Measurements from ENCODE around the gene HNRNPA2B1. TPM values are rescaled to one million over a fixed set of nuclear protein-coding genes. Genes with fewer than 3 reads are reported as not detected.

The HNRNPA2B1 gene
- total and polyA plus RNA-seq, 2 donors, result 186 to 496 TPM

- no peaks in the 10 kb centered on the region for H3K4me1 ChIP-seq (ENCODE audit: insufficient read depth)
- WGBS, result 85% methylated on average over 13 of the region's 13 CpGs
- no peak overlapping the region for H3K27ac ChIP-seq (ENCODE audit: low read depth)
- no peak for DNase-seq (ENCODE audit: extremely low spot score)
- H3K4me3 ChIP-seq (ENCODE audit: low read depth, low read length), result no peak overlapping the region
- no peaks in the 10 kb centered on the region for H3K36me3 ChIP-seq (ENCODE audit: insufficient read depth)
Measured at GRCh38 chr7:26144184-26145080, 56.1 kb downstream of the HNRNPA2B1 start.

DNA sequence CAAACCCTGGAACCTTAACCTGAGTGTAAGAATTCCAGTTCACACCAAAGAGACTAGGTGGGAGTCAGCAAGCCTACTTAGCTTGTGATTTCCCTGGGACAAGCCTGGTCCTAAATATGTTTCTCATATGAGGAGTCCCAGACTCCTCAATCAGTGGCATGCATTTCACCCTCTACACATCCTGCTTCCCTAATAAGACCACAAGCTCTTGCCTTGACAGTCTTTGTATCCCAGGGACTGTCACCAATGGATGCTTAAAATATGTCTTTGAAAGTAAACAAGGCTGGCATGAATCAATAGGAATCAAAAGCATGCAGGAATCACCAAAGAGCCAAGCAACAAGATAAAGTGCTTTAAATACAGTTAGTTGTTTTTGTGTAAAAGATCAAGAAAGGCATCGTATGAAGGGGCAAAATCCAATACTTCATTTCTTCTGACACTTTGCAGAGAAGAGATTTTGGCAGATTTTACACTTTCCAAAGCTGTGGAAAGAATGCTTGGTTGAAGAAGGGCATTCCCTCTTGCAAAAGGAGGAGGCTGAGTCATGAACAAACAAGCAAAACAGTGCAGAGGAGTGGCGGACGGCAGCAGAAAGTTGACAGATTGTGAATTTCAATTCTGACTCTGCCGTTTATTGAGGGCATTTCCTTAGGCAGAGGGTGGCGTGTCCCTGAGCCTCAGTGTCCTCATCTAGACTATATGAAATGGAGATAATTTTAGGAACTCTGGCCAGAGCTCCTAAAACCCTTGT lies 57.1 kb downstream of the HNRNPA2B1 start:
- no peaks in the 10 kb centered on the region for H3K36me3 ChIP-seq (ENCODE audit: insufficient read depth)
- no peak overlapping the region for H3K4me3 ChIP-seq (ENCODE audit: low read depth, low read length)
- no peaks in the 10 kb centered on the region for H3K4me1 ChIP-seq (ENCODE audit: insufficient read depth)
- WGBS, result 38% methylated on average over 5 of the region's 5 CpGs
- no peak for DNase-seq (ENCODE audit: extremely low spot score)
- H3K27ac ChIP-seq (ENCODE audit: low read depth), result no peak overlapping the region

DNA sequence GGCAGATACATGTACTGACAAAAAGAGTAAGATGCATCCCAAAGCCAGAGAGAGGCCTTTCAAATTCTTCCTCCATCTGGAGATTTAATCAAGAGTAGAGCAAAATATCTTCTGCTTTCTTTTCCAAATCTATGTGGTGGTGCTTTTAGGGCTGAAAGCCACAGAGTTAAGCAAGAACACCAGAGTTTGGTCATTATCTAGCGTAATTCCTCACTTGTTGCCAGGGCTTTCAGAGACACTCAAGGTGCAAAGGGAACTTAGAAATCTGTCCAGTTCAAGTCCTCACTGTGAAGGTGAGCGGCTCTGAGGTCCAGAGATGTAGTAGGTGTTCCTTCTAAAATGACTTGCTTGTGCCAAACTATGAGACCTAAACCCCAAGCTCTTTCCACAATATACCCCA lies 59.5 kb downstream of the HNRNPA2B1 start:
- H3K4me3 ChIP-seq (ENCODE audit: low read depth, low read length), result no peak overlapping the region
- no peak for DNase-seq (ENCODE audit: extremely low spot score)
- no peaks in the 10 kb centered on the region for H3K36me3 ChIP-seq (ENCODE audit: insufficient read depth)
- no peaks in the 10 kb centered on the region for H3K4me1 ChIP-seq (ENCODE audit: insufficient read depth)
- 95% methylated on average over 2 of the region's 2 CpGs for WGBS
- H3K27ac ChIP-seq (ENCODE audit: low read depth), result no peak overlapping the region

DNA sequence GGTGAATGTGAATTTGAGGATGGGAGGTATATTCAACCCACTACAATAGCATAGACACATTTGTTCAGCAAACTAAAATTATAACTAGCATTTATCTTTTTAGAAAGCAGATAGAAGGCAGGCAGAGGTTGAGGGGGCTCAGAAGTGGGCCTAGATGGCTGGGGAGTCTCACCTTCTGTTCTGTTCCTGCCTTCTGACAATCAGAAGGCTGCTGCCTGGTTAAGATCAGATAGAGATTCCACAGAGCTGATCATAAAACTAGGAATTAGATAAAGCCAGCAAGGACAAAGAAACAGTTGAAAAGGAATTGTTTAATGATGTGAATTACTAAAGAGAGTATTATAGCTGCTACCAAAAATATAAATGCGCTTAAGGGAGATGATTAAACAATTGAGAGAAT lies 60.2 kb downstream of the HNRNPA2B1 start:
- no peaks in the 10 kb centered on the region for H3K36me3 ChIP-seq (ENCODE audit: insufficient read depth)
- 93% methylated on average over 1 of the region's 1 CpG for WGBS

More for the DNA sequence above, 60.2 kb downstream of the HNRNPA2B1 start:
- no peaks in the 10 kb centered on the region for H3K4me1 ChIP-seq (ENCODE audit: insufficient read depth)
- DNase-seq (ENCODE audit: extremely low spot score), result no peak
- H3K27ac ChIP-seq (ENCODE audit: low read depth), result no peak overlapping the region
- H3K4me3 ChIP-seq (ENCODE audit: low read depth, low read length), result no peak overlapping the region

Other genes starting within 250 kb of the HNRNPA2B1 start
- gene NFE2L3, start 48.5 kb downstream of the HNRNPA2B1 start, total RNA-seq, result 2.4 TPM
- gene NFE2L3, start 48.5 kb downstream of the HNRNPA2B1 start, polyA plus RNA-seq, result 2.7 TPM
- 134 TPM for gene CBX3, start 999 bp upstream of the HNRNPA2B1 start, total RNA-seq
- 79.6 TPM for gene CBX3, start 999 bp upstream of the HNRNPA2B1 start, polyA plus RNA-seq
- gene SNX10, start 91.1 kb upstream of the HNRNPA2B1 start, total RNA-seq, result 7.1 TPM
- 3.7 TPM for gene SNX10, start 91.1 kb upstream of the HNRNPA2B1 start, polyA plus RNA-seq

All from urinary bladder (tissue), 4 donors.